GM23338 (cell line): ENCODE results near the gene COL5A2. TPM values are rescaled to one million over a fixed set of nuclear protein-coding genes. Genes with fewer than 3 reads are reported as not detected.

Experiments used
- ATAC-seq: fragments of 200-7000 bp; cut with Tn5 transposase; 3 replicates; pipeline ENCODE4 v1.9.1; 2020
- DNase-seq: peaks from one replicate; pipeline ENCODE4 v3.0.0-alpha.2; 2015; ENCODE audit warnings: low spot score
- H2AFZ ChIP-seq: fragments of 200-600 bp; sonication (generic); 2 replicates; pipeline ENCODE4 v1.8.0; 2016; ENCODE audit warnings: antibody characterized with exemption, mild to moderate bottlenecking, moderate library complexity
- H3F3A ChIP-seq: fragments of 200-600 bp; sonication (generic); replicated peaks from 2 replicates; pipeline ENCODE4 v1.8.0; 2017; ENCODE audit warnings: antibody characterized with exemption, mixed run types, low read depth
- H3K27ac ChIP-seq: fragments of 200-600 bp; sonication (generic); 2 replicates; pipeline ENCODE4 v1.6.1; 2016; ENCODE audit warnings: low read depth
- H3K27me3 ChIP-seq: fragments of 200-600 bp; sonication (generic); 2 replicates; pipeline ENCODE4 v1.8.0; 2016; ENCODE audit warnings: mild to moderate bottlenecking, mixed run types, moderate library complexity; ENCODE audit not compliant: insufficient read depth
- H3K36me3 ChIP-seq: fragments of 200-600 bp; sonication (generic); 2 replicates; pipeline ENCODE4 v1.8.0; 2016; ENCODE audit warnings: mild to moderate bottlenecking; ENCODE audit not compliant: insufficient read depth
- H3K4me1 ChIP-seq: fragments of 200-600 bp; sonication (generic); 2 replicates; pipeline ENCODE4 v1.8.0; 2016; ENCODE audit warnings: mild to moderate bottlenecking, moderate library complexity; ENCODE audit not compliant: insufficient read depth
- H3K4me2 ChIP-seq: fragments of 200-600 bp; sonication (generic); 2 replicates; pipeline ENCODE4 v1.7.1; 2017; ENCODE audit warnings: mixed run types
- H3K4me3 ChIP-seq: fragments of 200-600 bp; sonication (generic); 2 replicates; pipeline ENCODE4 v1.6.1; 2016; ENCODE audit warnings: mixed run types
- H3K79me2 ChIP-seq: fragments of 200-600 bp; sonication (generic); replicated peaks from 2 replicates; pipeline ENCODE4 v1.8.0; 2017; ENCODE audit warnings: mild to moderate bottlenecking; ENCODE audit not compliant: insufficient read depth
- H3K9me2 ChIP-seq: fragments of 200-600 bp; sonication (generic); 2 replicates; pipeline ENCODE4 v1.8.0; 2017; ENCODE audit not compliant: insufficient read depth
- H4K20me1 ChIP-seq: fragments of 200-600 bp; sonication (generic); replicated peaks from 2 replicates; pipeline ENCODE4 v1.8.0; 2017; ENCODE audit warnings: mild to moderate bottlenecking; ENCODE audit not compliant: insufficient read depth
- H3K27ac Mint-ChIP-seq: 2 replicates; pipeline ENCODE4 v1.8.0; 2020; ENCODE audit warnings: inconsistent platforms, mild to moderate bottlenecking, moderate library complexity, mixed read lengths
- H3K27me3 Mint-ChIP-seq: 3 replicates; pipeline ENCODE4 v1.8.0; 2022; ENCODE audit warnings: low read depth, mild to moderate bottlenecking, moderate library complexity, mixed read lengths, inconsistent platforms; ENCODE audit not compliant: insufficient read depth, poor library complexity
- H3K36me3 Mint-ChIP-seq: 3 replicates; pipeline ENCODE4 v1.8.0; 2021; ENCODE audit warnings: low read depth, mild to moderate bottlenecking, inconsistent platforms, moderate library complexity, mixed read lengths
- H3K4me1 Mint-ChIP-seq: 3 replicates; pipeline ENCODE4 v1.8.0; 2020; ENCODE audit warnings: mild to moderate bottlenecking, inconsistent platforms, mixed read lengths
- H3K4me3 Mint-ChIP-seq: 3 replicates; pipeline ENCODE4 v1.8.0; 2021; ENCODE audit warnings: moderate library complexity, mild to moderate bottlenecking, inconsistent platforms, mixed read lengths
- H3K9me3 Mint-ChIP-seq: 3 replicates; pipeline ENCODE4 v1.8.0; 2020; ENCODE audit warnings: moderate library complexity, mild to moderate bottlenecking, inconsistent platforms, mixed read lengths
- CREB1 ChIP-seq: fragments of 250-450 bp; sonication (Bioruptor Pico); IDR thresholded peaks from 2 replicates; pipeline ENCODE4 v1.5.0; 2020; ENCODE audit warnings: low read depth, mild to moderate bottlenecking, moderate library complexity
- CTCF ChIP-seq, 2 experiments: fragments of 200-600 bp in 1 of 2; sonication (generic) in 1 of 2; conservative IDR thresholded peaks; 2 replicates each; pipeline versions ENCODE4 v1.5.1 to v1.6.1; 2016 to 2017; ENCODE audit warnings: antibody characterized with exemption in 2 of 2, low read depth in 2 of 2, mild to moderate bottlenecking in 2 of 2, moderate library complexity in 1 of 2
- ETS1 ChIP-seq: IDR thresholded peaks from 2 replicates; pipeline ENCODE4 v1.6.1; 2016; ENCODE audit warnings: antibody characterized with exemption
- EZH2 ChIP-seq: fragments of 200-600 bp; sonication (generic); IDR thresholded peaks from one replicate; pipeline ENCODE4 v1.8.0; 2017; ENCODE audit warnings: antibody characterized with exemption, mild to moderate bottlenecking, low read depth; ENCODE audit not compliant: unreplicated experiment
- EZH2phosphoT487 ChIP-seq: fragments of 200-600 bp; sonication (generic); IDR thresholded peaks from one replicate; pipeline ENCODE4 v1.8.1; 2018; ENCODE audit warnings: antibody characterized with exemption; ENCODE audit not compliant: unreplicated experiment
- JUNB ChIP-seq: IDR thresholded peaks from one replicate; pipeline ENCODE4 v1.6.1; 2016; ENCODE audit warnings: antibody characterized with exemption; ENCODE audit not compliant: unreplicated experiment
- NANOG ChIP-seq: IDR thresholded peaks from 2 replicates; pipeline ENCODE4 v1.6.1; 2016; ENCODE audit warnings: antibody characterized with exemption, borderline replicate concordance
- POLR2AphosphoS5 ChIP-seq: IDR thresholded peaks from 2 replicates; pipeline ENCODE4 v1.6.1; 2016; ENCODE audit warnings: antibody characterized with exemption, low read depth
- REST ChIP-seq: IDR thresholded peaks from one replicate; pipeline ENCODE4 v1.6.1; 2018; ENCODE audit warnings: antibody characterized with exemption; ENCODE audit not compliant: unreplicated experiment
- STAT1 ChIP-seq: IDR thresholded peaks from one replicate; pipeline ENCODE4 v1.6.1; 2016; ENCODE audit warnings: antibody characterized with exemption; ENCODE audit not compliant: unreplicated experiment
- ZNF114 ChIP-seq: fragments of 250-450 bp; sonication (Bioruptor Pico); IDR thresholded peaks from 2 replicates; pipeline ENCODE4 v1.5.0; 2020; ENCODE audit warnings: mild to moderate bottlenecking, moderate library complexity
- ZNF331 ChIP-seq: fragments of 250-450 bp; sonication (Bioruptor Pico); IDR thresholded peaks from 2 replicates; pipeline ENCODE4 v1.5.0; 2020; ENCODE audit warnings: low read depth, mild to moderate bottlenecking, moderate library complexity
- ZNF462 ChIP-seq: fragments of 250-450 bp; sonication (Bioruptor Pico); IDR thresholded peaks from 2 replicates; pipeline ENCODE4 v1.5.0; 2020; ENCODE audit warnings: mild to moderate bottlenecking, moderate library complexity
- polyA plus RNA-seq: library from polyadenylated mRNA; unstranded; fragments of >200 nt; fragmentation: Nextera tagmentation; extraction: Ambion mirVana; gene quantifications from 2 replicates; pipeline ENCODE4 v1.2.1, GENCODE V29; 2016
- total RNA-seq: library from RNA; depleted of rRNA; stranded (reverse); fragments of >200 nt; shearing (Covaris generic); gene quantifications from 2 replicates; pipeline ENCODE4 v1.2.3, GENCODE V29; 2014

The COL5A2 gene
- total and polyA plus RNA-seq, 2 experiments from 2014 or later = 6.7 to 19.7 TPM

GRCh38 chr2:189060096-189060642 lies 119.4 kb downstream of the COL5A2 start:
- no peaks in the 10 kb centered on the region for H3K4me1 ChIP-seq
- TF ChIP-seq STAT1 (no peak), NANOG (no peak), CTCF (conservative IDR thresholded peaks at IDR 0.05; ENCODE audit: low read depth in 2 of 2) (no peak), REST (no peak), ETS1 (no peak), ZNF331 (CRISPR knock-in tag) (no peak), ZNF462 (CRISPR knock-in tag) (no peak), JUNB (no peak), ZNF114 (CRISPR knock-in tag) (no peak), EZH2 (no peak), POLR2AphosphoS5 (no peak), CREB1 (CRISPR knock-in tag) (no peak), EZH2phosphoT487 (no peak)
- no peaks in the 10 kb centered on the region; the same call in 2 of the 3 replicates for H3K36me3 Mint-ChIP-seq
- DNase-seq = no peak
- ATAC-seq = no peak
- H3F3A ChIP-seq = no peaks in the 10 kb centered on the region
- H3K27ac Mint-ChIP-seq = no peak overlapping the region
- no peaks in the 10 kb centered on the region for H4K20me1 ChIP-seq
- no peak overlapping the region for H3K4me2 ChIP-seq
- no peaks in the 10 kb centered on the region for H3K4me1 Mint-ChIP-seq
- no peaks in the 10 kb centered on the region for H3K79me2 ChIP-seq
- no peak overlapping the region for H3K4me3 ChIP-seq
- no peaks in the 10 kb centered on the region for H3K27me3 ChIP-seq
- no peak overlapping the region for H2AFZ ChIP-seq
- no peak overlapping the region for H3K4me3 Mint-ChIP-seq
- no peaks in the 10 kb centered on the region for H3K9me3 Mint-ChIP-seq
- no peaks in the 10 kb centered on the region for H3K36me3 ChIP-seq
- H3K27me3 Mint-ChIP-seq = no peaks in the 10 kb centered on the region
- H3K9me2 ChIP-seq = no peaks in the 10 kb centered on the region
- H3K27ac ChIP-seq = no peak overlapping the region
